GM21529 (cell line): Measurements from ENCODE around the gene CA4.
"Not testable (repeated sequence)": the region's sequence is repeated elsewhere in the genome, so short reads cannot be mapped to it uniquely, and the experiment has no call there.

Source experiments
- ATAC-seq: cut with Tn5 transposase; IDR thresholded peaks from one replicate; pipeline ENCODE4 v1.9.1; 2021; ENCODE audit not compliant: unreplicated experiment

CA4 gene

DNA sequence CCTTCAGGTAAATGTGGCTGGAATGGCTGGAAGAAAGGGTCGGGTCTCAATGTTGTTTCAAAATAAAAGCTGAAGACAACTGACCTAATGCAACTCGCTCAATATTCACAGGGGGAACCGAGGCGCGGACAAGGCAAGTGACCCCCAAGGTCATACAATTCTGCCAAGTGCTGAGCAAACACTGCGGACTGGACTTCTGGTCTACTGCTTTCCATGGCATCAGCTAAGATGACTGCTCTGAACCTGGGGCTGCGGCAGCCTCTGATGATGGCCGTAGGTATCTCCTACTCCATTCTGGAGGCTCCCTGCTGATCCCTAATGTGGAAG, 21.9 kb downstream of the CA4 start:
- no peak for ATAC-seq

DNA sequence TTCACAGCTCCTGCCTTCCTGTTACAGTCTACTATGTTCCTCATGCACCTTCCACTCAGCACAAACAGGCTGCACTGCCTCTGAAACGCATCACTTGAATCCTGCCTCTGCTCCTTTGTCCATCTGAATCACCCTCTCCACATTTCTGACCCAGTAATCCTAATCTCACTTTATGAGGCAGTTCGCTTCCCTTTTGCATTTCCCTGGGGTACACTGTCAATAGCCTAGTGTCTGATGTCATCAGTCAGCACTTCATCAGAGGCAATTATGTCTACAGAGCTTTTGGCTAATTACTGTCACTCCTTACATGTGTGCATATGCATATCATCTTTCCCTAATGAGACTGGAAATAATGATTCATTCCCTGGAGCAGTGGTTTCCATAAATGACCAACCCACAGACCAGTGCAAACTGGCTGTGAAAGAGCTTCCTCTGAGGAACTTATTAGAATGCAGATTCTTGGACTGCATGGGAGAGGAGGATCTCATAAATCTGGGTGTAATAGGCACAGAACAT, 23.6 kb downstream of the CA4 start:
- ATAC-seq: no peak

DNA sequence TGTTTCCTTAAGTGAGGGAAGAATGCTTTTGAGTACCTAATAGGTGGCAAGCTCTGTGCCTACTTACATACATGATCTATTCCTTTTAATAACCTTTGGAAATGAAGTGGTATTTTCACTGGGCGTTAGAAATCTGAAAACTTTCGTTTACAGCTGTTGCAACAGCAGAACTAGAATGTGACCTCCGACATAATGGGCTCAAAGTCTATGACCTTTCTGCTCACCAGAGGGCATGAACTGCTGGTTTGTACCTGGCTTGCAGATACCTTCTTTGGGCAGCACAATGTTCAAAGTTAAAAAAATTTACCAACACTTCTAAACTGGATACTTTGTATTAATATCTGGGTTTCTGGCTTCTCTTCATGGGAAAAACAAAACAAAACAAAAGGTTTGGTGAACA, 24.3 kb downstream of the CA4 start:
- no peak for ATAC-seq

DNA sequence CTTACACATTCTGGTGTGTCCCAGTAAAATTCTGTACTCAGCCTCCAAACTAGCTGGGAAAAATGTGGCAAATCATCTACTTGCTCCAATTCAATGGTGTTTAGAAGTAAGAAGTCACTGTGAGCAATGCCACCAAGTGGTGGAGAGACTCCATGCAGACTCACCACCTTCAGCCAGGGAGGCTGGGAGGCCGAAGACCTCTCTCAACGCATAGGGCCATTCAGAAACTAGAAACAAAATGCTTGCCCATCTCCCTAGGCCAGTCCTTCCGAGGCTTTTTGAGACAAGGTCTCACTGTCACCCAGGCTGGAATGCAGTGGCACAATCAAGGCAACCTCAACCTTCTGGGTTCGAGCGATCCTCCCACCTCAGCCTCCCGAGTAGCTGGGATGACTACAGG, 25.0 kb downstream of the CA4 start:
- not testable (repeated sequence) for ATAC-seq

DNA sequence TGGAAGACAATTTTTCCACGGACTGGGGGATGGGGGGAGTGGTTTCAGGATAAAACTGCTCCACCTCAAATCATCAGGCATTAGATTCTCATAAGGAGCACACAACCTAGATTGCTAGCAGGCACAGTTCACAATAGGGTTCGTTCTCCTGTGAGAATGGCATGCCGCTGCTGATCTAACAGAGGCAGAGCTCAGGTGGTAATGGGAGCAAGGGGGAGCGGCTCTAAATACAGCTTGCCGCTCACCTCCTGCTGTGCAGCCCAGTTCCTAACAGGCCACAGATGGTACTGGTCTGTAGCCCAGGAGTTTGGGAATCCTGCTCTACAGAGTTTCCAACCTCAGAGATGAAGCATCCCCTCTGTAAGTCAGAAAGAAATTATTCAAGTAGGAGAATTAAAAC, 27.0 kb downstream of the CA4 start:
- ATAC-seq: not testable (repeated sequence)

DNA sequence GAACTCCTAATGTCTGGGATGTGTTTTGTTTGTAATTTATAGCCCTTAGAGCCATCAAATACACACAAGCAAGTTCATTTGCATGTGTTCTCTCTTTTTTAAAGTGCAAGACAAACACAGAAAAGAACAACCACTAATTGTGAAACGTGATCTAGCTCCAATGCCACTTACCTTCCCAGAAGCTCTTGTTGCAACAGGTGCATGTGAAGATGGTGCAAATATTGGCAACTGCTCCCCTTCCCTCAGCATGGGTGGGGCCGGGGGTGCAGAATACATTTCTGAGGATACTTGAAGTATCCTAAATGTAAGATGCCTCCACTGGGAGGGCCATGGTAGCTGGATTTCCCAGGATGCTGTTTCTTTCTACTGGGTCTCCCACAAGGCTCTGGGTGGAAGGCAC, 28.4 kb downstream of the CA4 start:
- not testable (repeated sequence) for ATAC-seq

DNA sequence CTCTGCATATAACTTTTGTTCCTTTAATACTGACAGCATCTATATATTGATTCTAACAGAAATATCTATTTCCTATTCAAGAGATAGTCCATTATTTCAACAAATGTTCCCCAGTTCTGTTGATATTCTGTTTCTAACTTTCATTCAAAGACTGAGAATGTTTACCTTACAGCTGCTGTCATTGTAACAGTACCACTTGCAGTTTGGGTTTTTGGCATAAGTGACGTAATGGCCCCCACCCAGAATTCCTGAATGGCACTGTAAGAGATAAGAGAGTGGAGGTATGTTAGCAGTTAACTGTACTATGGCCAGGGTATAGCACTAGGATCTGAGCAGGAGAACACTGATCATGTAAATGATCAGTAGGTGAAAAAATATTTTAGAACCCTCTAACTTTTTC, 30.6 kb downstream of the CA4 start:
- not testable (repeated sequence) for ATAC-seq

DNA sequence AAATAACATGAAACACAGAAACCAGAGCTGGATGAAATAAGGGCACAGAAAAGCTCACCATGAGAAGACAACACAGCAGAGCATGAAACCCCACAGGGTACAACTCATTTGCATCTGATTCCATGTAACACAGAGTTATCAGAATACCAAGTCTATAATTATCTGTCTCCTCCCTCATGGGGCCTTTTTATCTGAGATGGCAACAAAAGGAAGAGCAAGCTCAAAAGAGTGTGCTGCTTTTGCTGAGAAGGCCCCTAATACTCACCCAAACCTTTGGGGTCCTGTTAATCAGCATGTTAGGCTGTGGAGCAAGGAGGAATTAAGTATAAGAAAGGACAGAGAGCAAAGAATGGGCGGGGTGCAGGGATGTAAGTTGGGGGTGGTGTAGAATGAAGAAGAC, 36.6 kb downstream of the CA4 start:
- ATAC-seq: not testable (repeated sequence)

DNA sequence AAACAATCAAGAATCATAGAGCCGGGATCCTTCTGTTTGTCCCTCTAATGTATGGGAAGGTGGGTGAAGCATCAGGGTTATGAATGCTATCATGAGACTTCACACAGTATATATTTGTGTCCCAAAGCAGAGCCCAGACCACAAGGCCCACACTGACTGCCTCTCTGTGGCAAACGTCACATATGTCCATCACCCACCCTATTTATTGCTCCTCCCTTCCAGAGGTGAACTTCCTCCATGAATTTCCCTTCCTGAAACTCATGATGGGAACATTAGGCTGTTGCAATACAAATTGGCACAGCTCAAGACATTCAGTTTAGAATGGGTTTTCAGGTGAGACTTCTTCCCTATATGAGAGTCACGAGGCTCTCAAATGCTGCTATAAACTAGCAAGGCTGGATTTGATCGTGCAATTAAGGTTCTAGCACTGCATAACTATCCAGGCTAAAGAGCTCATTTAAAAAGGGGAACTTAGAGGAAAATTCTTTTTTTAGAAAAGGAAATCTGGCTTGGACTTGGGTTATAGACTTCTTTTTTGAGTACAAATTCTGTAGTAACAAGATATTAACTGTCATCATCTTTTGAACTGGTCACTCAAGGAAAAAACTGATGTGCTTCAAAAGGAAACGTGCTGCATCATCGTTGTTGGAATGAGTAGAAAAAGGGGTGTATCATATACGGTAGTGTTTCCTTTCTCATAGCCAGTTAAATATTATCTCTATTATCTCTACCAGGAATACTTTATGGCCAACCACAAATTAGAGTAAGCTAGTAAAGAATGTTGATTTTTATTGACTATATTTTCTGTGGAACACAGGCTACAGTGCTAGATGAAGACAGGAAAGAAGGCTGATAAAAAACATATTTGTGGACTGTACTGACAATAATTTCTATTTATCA, 37.3 kb downstream of the CA4 start:
- ATAC-seq: not testable (repeated sequence)

DNA sequence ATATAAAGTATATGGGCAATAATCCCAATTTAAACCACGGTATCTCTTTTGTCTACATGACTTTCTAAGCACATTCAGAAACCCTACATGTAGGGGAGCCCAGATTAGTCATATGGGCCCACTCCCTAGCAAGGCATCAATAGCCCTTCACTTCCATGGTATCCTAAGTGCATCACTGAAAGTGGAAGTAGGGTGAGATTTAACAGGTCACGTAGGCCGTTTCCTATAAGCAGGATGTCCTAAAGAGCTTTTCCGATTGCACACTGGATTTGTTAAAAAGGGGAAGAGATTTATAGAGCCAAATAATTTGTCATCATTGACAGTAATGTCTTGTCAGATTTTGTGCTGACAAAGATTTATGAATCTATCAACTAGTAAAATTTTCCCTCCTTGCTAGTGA, 39.0 kb downstream of the CA4 start:
- ATAC-seq: no peak

DNA sequence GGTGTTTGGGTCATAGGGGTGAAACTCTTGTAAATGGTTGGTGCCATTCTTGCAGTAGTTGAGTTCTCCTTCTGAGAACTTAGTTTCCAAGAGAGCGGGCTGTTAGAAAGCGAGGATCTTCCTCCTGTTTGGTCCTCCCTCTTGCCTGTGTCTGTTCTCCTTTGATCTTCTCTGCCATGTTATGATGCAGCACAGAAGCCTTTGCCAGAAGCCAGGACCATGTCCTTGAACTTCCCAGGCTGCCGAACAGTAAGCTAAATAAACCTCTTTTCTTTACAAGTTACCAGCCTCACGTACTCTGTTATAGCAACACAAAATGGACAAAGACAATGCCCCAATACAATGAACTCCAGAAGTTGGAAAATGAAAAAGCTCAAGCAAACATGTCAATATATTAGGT, 40.3 kb downstream of the CA4 start:
- ATAC-seq: not testable (repeated sequence)

DNA sequence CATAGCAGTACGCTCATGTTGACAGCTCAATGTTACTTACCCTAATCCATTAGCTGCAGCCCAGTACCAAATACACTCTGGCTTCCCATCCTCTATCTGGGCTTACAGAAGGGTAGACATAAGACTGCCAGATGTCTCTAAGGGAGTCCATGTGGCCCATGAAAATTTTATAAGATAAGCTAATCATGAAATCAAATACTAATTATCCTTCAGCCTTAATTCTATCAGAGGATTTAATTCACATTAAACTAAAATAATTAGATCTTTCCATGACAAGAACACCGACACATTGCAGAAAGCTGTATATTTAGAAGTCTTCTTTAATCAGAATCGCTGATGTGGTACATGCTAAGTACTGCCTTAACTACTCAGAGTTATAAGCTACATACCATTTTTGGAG, 43.3 kb downstream of the CA4 start:
- ATAC-seq: not testable (repeated sequence)

DNA sequence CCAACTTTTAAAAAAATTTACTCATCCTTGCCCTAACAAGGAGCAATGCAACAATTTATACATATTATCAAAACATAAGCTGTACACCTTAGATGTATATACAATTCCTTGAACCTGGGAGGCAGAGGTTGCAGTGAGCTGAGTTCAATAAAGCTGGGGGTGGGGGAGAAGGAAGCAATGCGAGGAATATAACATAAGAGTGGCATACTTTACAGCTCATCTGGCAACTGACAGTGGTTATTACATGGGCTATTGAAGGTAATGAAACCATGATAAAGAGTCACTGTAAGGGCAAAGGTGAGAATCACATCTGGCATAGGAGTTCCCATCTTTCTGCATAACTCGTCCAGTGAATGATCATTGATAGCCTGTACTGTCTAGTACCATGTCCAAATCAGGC, 43.7 kb downstream of the CA4 start:
- no peak for ATAC-seq

DNA sequence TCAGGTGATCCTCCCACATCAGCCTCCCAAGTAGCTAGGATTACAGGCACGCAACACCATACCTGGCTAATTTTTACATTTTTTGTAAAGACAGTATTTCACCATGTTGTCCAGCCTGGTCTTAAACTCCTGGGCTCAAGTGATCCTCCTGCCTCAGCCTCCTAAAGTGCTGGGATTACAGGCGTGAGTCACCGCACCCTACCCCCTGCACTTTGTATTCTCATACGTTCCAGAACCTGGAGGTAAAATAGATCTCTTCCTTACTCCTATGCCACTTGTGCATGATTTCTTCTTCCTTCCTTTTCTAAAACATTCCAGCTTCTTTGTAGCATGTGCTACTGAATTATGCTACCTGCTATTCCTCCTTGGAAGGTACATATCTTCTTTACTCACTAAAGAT, 44.4 kb downstream of the CA4 start:
- ATAC-seq: not testable (repeated sequence)

DNA sequence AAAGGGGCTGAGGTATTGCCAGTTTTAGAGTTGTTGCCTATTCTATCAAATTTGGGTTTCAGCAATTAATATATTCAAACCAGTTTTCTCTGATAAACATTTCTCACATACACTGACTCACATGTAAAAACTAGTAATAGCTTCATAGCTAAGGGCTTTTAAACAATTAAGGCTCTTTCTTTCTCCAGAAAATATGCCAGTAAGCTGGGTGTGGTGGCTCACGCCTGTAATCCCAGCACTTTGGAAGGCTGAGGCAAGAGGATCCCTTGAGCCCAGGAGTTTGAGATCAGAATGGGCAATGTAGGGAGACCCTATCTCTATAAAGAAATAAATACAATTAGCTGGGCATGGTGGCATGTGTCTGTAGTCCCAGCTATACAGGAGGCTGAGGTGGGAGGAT, 48.9 kb downstream of the CA4 start:
- not testable (repeated sequence) for ATAC-seq

DNA sequence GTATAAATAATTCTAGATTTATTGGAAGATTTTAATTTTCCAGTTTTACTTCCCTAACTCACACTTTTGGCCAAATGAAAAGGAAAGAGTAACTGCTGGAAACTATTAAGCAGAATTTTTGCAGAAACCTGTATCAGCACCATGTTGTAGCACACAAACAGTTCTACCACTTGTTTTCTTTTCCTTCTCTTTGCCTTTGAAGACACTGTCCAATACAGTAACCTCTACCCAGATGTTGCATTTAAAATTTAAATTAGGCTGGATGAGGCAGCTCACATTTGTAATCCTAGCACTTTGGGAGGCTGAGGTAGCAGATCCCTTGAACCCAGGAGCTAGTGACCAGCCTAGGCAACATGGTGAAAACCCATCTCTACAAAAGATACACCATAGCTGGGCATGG, 56.0 kb downstream of the CA4 start:
- ATAC-seq: not testable (repeated sequence)

DNA sequence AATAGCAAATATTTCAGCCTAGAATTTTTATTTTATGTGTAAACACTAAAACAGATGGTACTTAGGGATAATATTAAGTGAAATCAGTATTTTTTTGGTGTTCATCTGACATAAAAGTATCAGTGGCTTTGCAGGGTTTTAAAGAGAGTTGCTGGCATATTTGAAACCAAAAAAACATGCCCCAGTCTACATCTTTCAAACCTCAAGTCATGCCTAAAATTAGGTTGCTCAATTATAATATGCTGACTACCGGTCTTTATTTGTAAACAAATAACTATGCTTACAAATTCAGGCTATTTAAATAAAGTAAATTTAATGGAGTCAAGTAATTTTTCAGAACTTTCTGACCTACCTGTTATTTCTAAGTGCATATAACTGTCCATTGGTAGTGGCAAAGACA, 58.5 kb downstream of the CA4 start:
- ATAC-seq: not testable (repeated sequence)
